CD14-positive monocyte (primary cell): ENCODE measurements around the gene HNF1B. TPM values are rescaled to one million over a fixed set of nuclear protein-coding genes. Genes with fewer than 3 reads are reported as not detected.
A peak's percentile ranks its signal among the peaks of the same experiment; 100 is the strongest.

ENCODE experiments used
- DNase-seq, 3 donors: peaks; one replicate each; pipeline ENCODE4 v3.0.0-alpha.2; 2011 to 2022
- H2AFZ ChIP-seq: 2 replicates; pipeline ENCODE4 v1.6.0; 2012; ENCODE audit warnings: mild to moderate bottlenecking, low read depth, low read length, inconsistent platforms; ENCODE audit not compliant: insufficient read depth, poor library complexity, severe bottlenecking
- H3K27ac ChIP-seq, 2 donors: 1 replicate in 1 of 2; 2 replicates in 1 of 2; pipeline ENCODE4 v1.5.1; 2012 to 2013; ENCODE audit warnings: low read length in 2 of 2, control low read depth in 1 of 2, inconsistent platforms in 1 of 2, low read depth in 1 of 2, mild to moderate bottlenecking in 1 of 2
- H3K27me3 ChIP-seq, 2 donors: one replicate each; pipeline versions ENCODE4 v1.6.0 to v1.6.1; 2011 to 2013; ENCODE audit warnings: low read length in 2 of 2; ENCODE audit not compliant: control insufficient read depth in 2 of 2, insufficient read depth in 2 of 2
- H3K36me3 ChIP-seq, 2 donors: replicated peaks in 1 of 2; 1 replicate in 1 of 2; 2 replicates in 1 of 2; pipeline versions ENCODE4 v1.5.1 to v1.6.1; 2012 to 2013; ENCODE audit warnings: low read length in 2 of 2, control low read depth in 1 of 2, inconsistent platforms in 1 of 2, mild to moderate bottlenecking in 1 of 2; ENCODE audit not compliant: insufficient read depth in 2 of 2, control insufficient read depth in 1 of 2
- H3K4me1 ChIP-seq, 2 donors: 1 replicate in 1 of 2; 2 replicates in 1 of 2; pipeline versions ENCODE4 v1.5.1 to v1.6.1; 2012 to 2013; ENCODE audit warnings: low read length in 2 of 2, control low read depth in 1 of 2, inconsistent platforms in 1 of 2, mild to moderate bottlenecking in 1 of 2, moderate library complexity in 1 of 2; ENCODE audit not compliant: insufficient read depth in 2 of 2, control insufficient read depth in 1 of 2
- H3K4me2 ChIP-seq: replicated peaks from 2 replicates; pipeline ENCODE3; 2012; ENCODE audit warnings: low read length, moderate library complexity, mild to moderate bottlenecking; ENCODE audit not compliant: poor library complexity, severe bottlenecking; ENCODE audit errors: extremely low read depth
- H3K4me3 ChIP-seq, 3 experiments: fragments of 200-600 bp in 1 of 3; sonication (generic) in 1 of 3; replicated peaks in 1 of 3; 1 replicate in 2 of 3; 2 replicates in 1 of 3; pipeline ENCODE4 v1.5.1; 2011 to 2013; ENCODE audit warnings: low read length in 3 of 3, mild to moderate bottlenecking in 3 of 3, control low read depth in 2 of 3, low read depth in 2 of 3, inconsistent platforms in 1 of 3, moderate library complexity in 1 of 3
- H3K79me2 ChIP-seq: 2 replicates; pipeline ENCODE4 v1.6.0; 2012; ENCODE audit warnings: mild to moderate bottlenecking, control low read depth, inconsistent platforms, low read length, moderate library complexity; ENCODE audit not compliant: insufficient read depth
- H3K9ac ChIP-seq: 2 replicates; pipeline ENCODE4 v1.6.0; 2017; ENCODE audit warnings: low read length, mild to moderate bottlenecking; ENCODE audit not compliant: insufficient read depth, poor library complexity, severe bottlenecking
- H3K9me3 ChIP-seq, 2 donors: replicated peaks in 1 of 2; 1 replicate in 1 of 2; 2 replicates in 1 of 2; pipeline versions ENCODE4 v1.5.1 to v1.6.1; 2012 to 2013; ENCODE audit warnings: low read length in 2 of 2, control low read depth in 1 of 2; ENCODE audit not compliant: control insufficient read depth in 1 of 2, insufficient read depth in 1 of 2
- H4K20me1 ChIP-seq: 2 replicates; pipeline ENCODE4 v1.6.0; 2012; ENCODE audit warnings: mild to moderate bottlenecking, low read length, control low read depth, moderate library complexity; ENCODE audit not compliant: insufficient read depth
- H3K27ac Mint-ChIP-seq, 7 donors: one replicate each; pipeline ENCODE4 v1.8.0; 2020; ENCODE audit warnings: mild to moderate bottlenecking in 7 of 7, mixed read lengths in 7 of 7, moderate library complexity in 6 of 7, inconsistent platforms in 2 of 7
- H3K27me3 Mint-ChIP-seq, 3 donors: one replicate each; pipeline ENCODE4 v1.8.0; 2021 to 2022; ENCODE audit warnings: low read depth in 3 of 3, mild to moderate bottlenecking in 3 of 3, mixed read lengths in 3 of 3, moderate library complexity in 3 of 3, inconsistent platforms in 1 of 3
- H3K36me3 Mint-ChIP-seq, 2 donors: one replicate each; pipeline ENCODE4 v1.8.0; 2020; ENCODE audit warnings: mixed read lengths in 2 of 2, inconsistent platforms in 1 of 2, mild to moderate bottlenecking in 1 of 2
- H3K4me1 Mint-ChIP-seq: one replicate; pipeline ENCODE4 v1.8.0; 2020; ENCODE audit warnings: mild to moderate bottlenecking, mixed read lengths
- H3K4me3 Mint-ChIP-seq, 2 donors: one replicate each; pipeline ENCODE4 v1.8.0; 2020; ENCODE audit warnings: mild to moderate bottlenecking in 2 of 2, mixed read lengths in 2 of 2, moderate library complexity in 1 of 2
- H3K9me3 Mint-ChIP-seq, 7 donors: one replicate each; pipeline ENCODE4 v1.8.0; 2020 to 2022; ENCODE audit warnings: mixed read lengths in 7 of 7, mild to moderate bottlenecking in 6 of 7, moderate library complexity in 6 of 7, inconsistent platforms in 2 of 7
- WGBS: methylation state at CpG from one replicate; pipeline ENCODE4 v1.1.5; 2013; ENCODE audit warnings: missing lambda C conversion rate; ENCODE audit not compliant: insufficient coverage; 5-methylcytosine and 5-hydroxymethylcytosine counted together
- intact Hi-C, 2 donors: fragments of 100-400 bp; cut with micrococcal nuclease; formaldehyde crosslinking; loops; one replicate each; pipeline versions ENCODE4 v1.15.0 to v1.15.1; 2023
- polyA plus RNA-seq, 3 donors: library from polyadenylated mRNA; depleted of rRNA in 1 of 3; unstranded in 2 of 3; stranded (reverse) in 1 of 3; fragments of 300-500 nt in 2 of 3; fragments of >200 nt in 1 of 3; fragmentation: Illumina TruSeq in 2 of 3; gene quantifications; 1 replicate in 2 of 3; 2 replicates in 1 of 3; pipeline ENCODE4 v1.2.3, GENCODE V29; 2012 to 2021
- TF ChIP-seq, protein P1 (sequence below): fragments of 200-600 bp; IDR thresholded peaks from one replicate; pipeline ENCODE4 v1.8.0; 2022; ENCODE audit warnings: antibody characterized with exemption, mild to moderate bottlenecking

Gene HNF1B
- polyA plus RNA-seq, 3 donors = not detected

DNA sequence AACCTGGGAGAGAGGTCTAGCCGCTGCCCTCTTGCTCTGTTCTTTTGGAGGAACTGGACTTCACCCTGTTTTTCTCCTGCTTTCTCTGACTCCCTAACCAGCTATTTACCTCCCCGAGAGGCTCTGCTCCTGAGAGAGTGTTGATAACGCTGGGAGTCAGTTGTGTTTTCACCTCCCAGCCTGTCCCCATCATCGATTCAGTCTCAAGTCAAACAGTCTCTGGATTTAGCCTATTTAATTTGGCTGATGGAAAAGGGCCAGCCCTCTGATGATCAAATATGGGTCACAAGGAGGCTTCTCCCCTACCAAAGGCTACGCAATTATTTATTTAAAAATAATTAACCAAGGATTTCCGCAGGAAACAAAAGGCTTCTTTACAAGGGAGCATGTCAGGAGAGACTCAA is 31.8 kb downstream of the HNF1B start:
- Histone ChIP-seq H3K27ac (no peak overlapping the region), H3K9ac (no peak overlapping the region), H3K9me3 (no peaks in the 10 kb centered on the region), H2AFZ (no peak overlapping the region), H3K4me1 (no peaks in the 10 kb centered on the region), H3K27me3 (peaks cover 0 to 2% of the 10 kb centered on the region in 2 donors), H3K4me3 (no peak overlapping the region), H4K20me1 (no peaks in the 10 kb centered on the region), H3K4me2 (no peak overlapping the region), H3K36me3 (no peaks in the 10 kb centered on the region), H3K79me2 (no peaks in the 10 kb centered on the region)
- no peak for DNase-seq
- H3K36me3 Mint-ChIP-seq = no peaks in the 10 kb centered on the region
- peaks cover 0 to 8% (median 5%) of the 10 kb centered on the region in 7 donors for H3K9me3 Mint-ChIP-seq
- peaks cover 4% of the 10 kb centered on the region for H3K4me1 Mint-ChIP-seq
- peaks cover 16 to 28% (median 22%) of the 10 kb centered on the region in 3 donors for H3K27me3 Mint-ChIP-seq
- no peak overlapping the region for H3K4me3 Mint-ChIP-seq
- H3K27ac Mint-ChIP-seq = no peak overlapping the region
- WGBS = 100% methylated on average over 2 of the region's 6 CpGs
- TF ChIP-seq, protein P1, sequence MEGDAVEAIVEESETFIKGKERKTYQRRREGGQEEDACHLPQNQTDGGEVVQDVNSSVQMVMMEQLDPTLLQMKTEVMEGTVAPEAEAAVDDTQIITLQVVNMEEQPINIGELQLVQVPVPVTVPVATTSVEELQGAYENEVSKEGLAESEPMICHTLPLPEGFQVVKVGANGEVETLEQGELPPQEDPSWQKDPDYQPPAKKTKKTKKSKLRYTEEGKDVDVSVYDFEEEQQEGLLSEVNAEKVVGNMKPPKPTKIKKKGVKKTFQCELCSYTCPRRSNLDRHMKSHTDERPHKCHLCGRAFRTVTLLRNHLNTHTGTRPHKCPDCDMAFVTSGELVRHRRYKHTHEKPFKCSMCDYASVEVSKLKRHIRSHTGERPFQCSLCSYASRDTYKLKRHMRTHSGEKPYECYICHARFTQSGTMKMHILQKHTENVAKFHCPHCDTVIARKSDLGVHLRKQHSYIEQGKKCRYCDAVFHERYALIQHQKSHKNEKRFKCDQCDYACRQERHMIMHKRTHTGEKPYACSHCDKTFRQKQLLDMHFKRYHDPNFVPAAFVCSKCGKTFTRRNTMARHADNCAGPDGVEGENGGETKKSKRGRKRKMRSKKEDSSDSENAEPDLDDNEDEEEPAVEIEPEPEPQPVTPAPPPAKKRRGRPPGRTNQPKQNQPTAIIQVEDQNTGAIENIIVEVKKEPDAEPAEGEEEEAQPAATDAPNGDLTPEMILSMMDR = no peak
- intact Hi-C loops = no loop called here

DNA sequence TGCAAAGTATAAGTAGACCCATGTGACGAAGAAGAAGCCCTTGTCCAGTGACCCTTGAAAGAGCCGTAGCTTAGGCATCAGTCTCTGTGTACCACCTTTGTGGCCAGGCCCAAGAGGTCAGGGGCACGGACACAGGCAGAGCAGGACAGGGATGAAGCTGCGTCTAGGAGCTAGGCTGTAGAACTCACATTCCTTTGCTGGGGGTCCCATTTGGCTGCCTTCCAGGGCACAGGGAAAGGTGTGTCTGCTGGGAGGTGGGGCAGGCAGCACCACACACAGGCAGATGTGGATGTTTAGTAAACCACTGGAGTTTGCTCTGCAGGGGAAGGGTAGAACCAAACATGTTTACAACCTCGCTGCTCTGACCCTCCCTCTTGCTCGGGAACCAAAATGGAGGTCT is 33.7 kb downstream of the HNF1B start:
- Mint-ChIP-seq H3K27ac (peak overlapping the region in 1 of 7 donors; percentile 49), H3K4me3 (no peak overlapping the region), H3K36me3 (no peaks in the 10 kb centered on the region), H3K9me3 (peaks cover 0 to 8% (median 5%) of the 10 kb centered on the region in 7 donors), H3K4me1 (peaks cover 4% of the 10 kb centered on the region), H3K27me3 (peaks cover 12 to 25% (median 14%) of the 10 kb centered on the region in 3 donors)
- Histone ChIP-seq H3K9ac (no peak overlapping the region), H3K4me2 (no peak overlapping the region), H3K36me3 (no peaks in the 10 kb centered on the region), H4K20me1 (no peaks in the 10 kb centered on the region), H3K27me3 (peaks cover 0 to 2% of the 10 kb centered on the region in 2 donors), H3K4me3 (no peak overlapping the region), H3K4me1 (no peaks in the 10 kb centered on the region), H3K27ac (no peak overlapping the region), H3K9me3 (no peaks in the 10 kb centered on the region), H3K79me2 (no peaks in the 10 kb centered on the region), H2AFZ (no peak overlapping the region)
- intact Hi-C loops = no loop called here
- 95% methylated on average over 6 of the region's 6 CpGs for WGBS
- no peak for DNase-seq
- TF ChIP-seq, protein P1 = no peak
